Caco-2 (cell line): Measurements from ENCODE around the gene FSIP2. TPM values are rescaled to one million over a fixed set of nuclear protein-coding genes. Genes with fewer than 3 reads are reported as not detected.

ENCODE experiments used
- BruUV-seq: library from RNA; stranded (reverse); fragments of 400-500 nt; replicated peaks from 2 replicates; lab custom pipeline; 2021; lab: Mats Ljungman, UMichigan
- CTCF ChIA-PET: fragments of 300-600 bp; sonication (Branson Sonifier 250); formaldehyde crosslinking; loops from one replicate; lab custom pipeline; 2022; ENCODE audit warnings: antibody characterized with exemption; lab: Charles Lee
- POLR2A ChIA-PET: fragments of 300-600 bp; sonication (Branson Sonifier 250); formaldehyde crosslinking; loops from one replicate; lab custom pipeline; 2022; ENCODE audit warnings: antibody characterized with exemption; lab: Charles Lee
- DNase-seq, 2 experiments: peaks; one replicate each; pipeline versions ENCODE4 v3.0.0 to v3.0.0-alpha.2; 2020 to 2022
- H3K27me3 ChIP-seq: replicated peaks from 2 replicates; pipeline ENCODE4 v1.6.0; 2011; ENCODE audit warnings: low read length; ENCODE audit not compliant: control insufficient read depth, insufficient read depth
- H3K36me3 ChIP-seq: 2 replicates; pipeline ENCODE4 v1.5.1; 2011; ENCODE audit warnings: low read length; ENCODE audit not compliant: control insufficient read depth, insufficient read depth
- H3K4me1 ChIP-seq: fragments of 250-450 bp; sonication (Bioruptor Pico); 2 replicates; pipeline ENCODE4 v1.5.1; 2020; ENCODE audit warnings: mild to moderate bottlenecking
- H3K4me3 ChIP-seq: 2 replicates; pipeline ENCODE4 v1.5.1; 2011; ENCODE audit warnings: low read depth, mild to moderate bottlenecking, control low read depth, low read length
- H3K9me3 ChIP-seq: fragments of 250-450 bp; sonication (Bioruptor Pico); 2 replicates; pipeline ENCODE4 v1.5.1; 2020; ENCODE audit warnings: mild to moderate bottlenecking, moderate library complexity
- H3K27ac Mint-ChIP-seq: one replicate; pipeline ENCODE4 v1.8.0; 2022; ENCODE audit warnings: mixed read lengths; ENCODE audit not compliant: unreplicated experiment
- H3K27me3 Mint-ChIP-seq: one replicate; pipeline ENCODE4 v1.8.0; 2022; ENCODE audit warnings: mixed read lengths; ENCODE audit not compliant: insufficient read depth, unreplicated experiment
- H3K36me3 Mint-ChIP-seq: one replicate; pipeline ENCODE4 v1.8.0; 2022; ENCODE audit warnings: mild to moderate bottlenecking, mixed read lengths; ENCODE audit not compliant: insufficient read depth, unreplicated experiment
- H3K4me1 Mint-ChIP-seq: one replicate; pipeline ENCODE4 v1.8.0; 2022; ENCODE audit warnings: low read depth, mixed read lengths; ENCODE audit not compliant: unreplicated experiment
- H3K4me3 Mint-ChIP-seq: one replicate; pipeline ENCODE4 v1.8.0; 2022; ENCODE audit warnings: mild to moderate bottlenecking, moderate library complexity, mixed read lengths; ENCODE audit not compliant: unreplicated experiment
- H3K9me3 Mint-ChIP-seq: one replicate; pipeline ENCODE4 v1.8.0; 2022; ENCODE audit warnings: mixed read lengths; ENCODE audit not compliant: unreplicated experiment
- intact Hi-C: fragments of 100-400 bp; cut with micrococcal nuclease; formaldehyde crosslinking; loops from one replicate; pipeline ENCODE4 v1.10.0; 2022; ENCODE audit not compliant: unreplicated experiment
- total RNA-seq: library from RNA; stranded (reverse); gene quantifications from 2 replicates; pipeline ENCODE4 v1.2.3, GENCODE V29; 2022
- TF ChIP-seq, protein P1 (sequence below), 2 experiments: fragments of 200-600 bp in 1 of 2; IDR thresholded peaks; 1 replicate in 1 of 2; 2 replicates in 1 of 2; pipeline versions ENCODE4 v1.5.1 to v1.8.0; 2011 to 2022; ENCODE audit warnings: antibody characterized with exemption in 1 of 2, control low read depth in 1 of 2, inconsistent platforms in 1 of 2, low read depth in 1 of 2, low read length in 1 of 2, mild to moderate bottlenecking in 1 of 2, moderate library complexity in 1 of 2; ENCODE audit not compliant: insufficient read depth in 1 of 2, severe bottlenecking in 1 of 2, unreplicated experiment in 1 of 2

FSIP2 gene
- total RNA-seq, 1 experiment from 2014 or later: 0.09 TPM

DNA sequence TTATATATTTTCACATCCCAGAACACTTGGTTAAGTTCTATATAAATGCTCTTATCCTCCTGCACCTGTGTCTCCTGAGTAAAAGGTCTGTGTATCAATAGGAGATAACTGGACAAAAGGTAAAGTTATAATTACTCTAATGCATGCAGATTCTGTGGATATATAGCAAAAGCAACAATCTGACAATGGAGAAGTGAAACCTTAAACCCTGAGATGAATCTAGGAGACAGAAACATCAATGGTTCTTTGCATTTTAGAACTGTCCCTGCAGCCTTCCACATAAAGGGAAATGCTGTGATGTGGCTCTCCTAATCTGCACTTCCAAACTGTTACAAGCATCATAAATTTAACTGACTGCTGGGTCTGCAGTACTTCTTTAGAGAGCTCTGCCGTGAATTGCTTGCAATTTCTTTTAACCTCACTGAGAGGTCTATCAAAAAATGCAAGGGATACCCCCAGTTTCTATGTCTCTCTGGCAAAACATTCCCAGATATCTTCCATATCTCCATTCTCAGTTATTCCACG, 42.8 kb upstream of the FSIP2 start:
- CTCF ChIA-PET: no interaction called here
- H3K36me3 ChIP-seq: no peaks in the 10 kb centered on the region
- no peak for DNase-seq

DNA sequence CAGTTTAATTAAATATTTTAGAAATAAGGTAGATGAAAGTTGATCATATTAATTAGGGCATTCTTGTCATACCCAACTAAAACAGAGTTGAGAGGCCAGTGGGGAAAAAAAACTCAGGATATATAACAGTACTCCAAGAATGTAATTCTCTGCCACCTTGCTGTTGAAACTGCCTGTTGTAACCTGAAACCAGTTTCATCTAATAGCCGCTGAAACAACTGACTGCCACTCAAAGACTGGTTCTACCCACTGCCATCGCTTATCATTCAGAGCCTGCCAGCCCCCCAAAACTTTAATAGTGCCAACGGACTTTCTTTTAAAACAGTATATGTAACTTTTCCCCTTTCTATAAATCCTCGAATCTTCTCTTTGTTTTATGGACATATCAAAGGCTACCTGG, 37.7 kb upstream of the FSIP2 start:
- BruUV-seq: no TSS peak
- TF ChIP-seq, protein P1, sequence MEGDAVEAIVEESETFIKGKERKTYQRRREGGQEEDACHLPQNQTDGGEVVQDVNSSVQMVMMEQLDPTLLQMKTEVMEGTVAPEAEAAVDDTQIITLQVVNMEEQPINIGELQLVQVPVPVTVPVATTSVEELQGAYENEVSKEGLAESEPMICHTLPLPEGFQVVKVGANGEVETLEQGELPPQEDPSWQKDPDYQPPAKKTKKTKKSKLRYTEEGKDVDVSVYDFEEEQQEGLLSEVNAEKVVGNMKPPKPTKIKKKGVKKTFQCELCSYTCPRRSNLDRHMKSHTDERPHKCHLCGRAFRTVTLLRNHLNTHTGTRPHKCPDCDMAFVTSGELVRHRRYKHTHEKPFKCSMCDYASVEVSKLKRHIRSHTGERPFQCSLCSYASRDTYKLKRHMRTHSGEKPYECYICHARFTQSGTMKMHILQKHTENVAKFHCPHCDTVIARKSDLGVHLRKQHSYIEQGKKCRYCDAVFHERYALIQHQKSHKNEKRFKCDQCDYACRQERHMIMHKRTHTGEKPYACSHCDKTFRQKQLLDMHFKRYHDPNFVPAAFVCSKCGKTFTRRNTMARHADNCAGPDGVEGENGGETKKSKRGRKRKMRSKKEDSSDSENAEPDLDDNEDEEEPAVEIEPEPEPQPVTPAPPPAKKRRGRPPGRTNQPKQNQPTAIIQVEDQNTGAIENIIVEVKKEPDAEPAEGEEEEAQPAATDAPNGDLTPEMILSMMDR (IDR thresholded peaks at IDR 0.05; ENCODE audit: insufficient read depth in 1 of 2, low read depth in 1 of 2, low read length in 1 of 2, severe bottlenecking in 1 of 2, unreplicated experiment in 1 of 2): no peak
- CTCF ChIA-PET: no interaction called here
- no peaks in the 10 kb centered on the region for H3K9me3 ChIP-seq
- Mint-ChIP-seq H3K27me3 (no peaks in the 10 kb centered on the region), H3K4me1 (no peaks in the 10 kb centered on the region), H3K36me3 (no peaks in the 10 kb centered on the region), H3K9me3 (no peaks in the 10 kb centered on the region), H3K4me3 (no peak overlapping the region), H3K27ac (no peak overlapping the region)
- no peak overlapping the region for H3K4me3 ChIP-seq
- H3K27me3 ChIP-seq: no peaks in the 10 kb centered on the region
- POLR2A ChIA-PET: no interaction called here
- DNase-seq: no peak
- intact Hi-C loops: no loop called here
- no peaks in the 10 kb centered on the region for H3K4me1 ChIP-seq
- no peaks in the 10 kb centered on the region for H3K36me3 ChIP-seq

More for the DNA sequence above, 42.8 kb upstream of the FSIP2 start:
- Mint-ChIP-seq H3K27me3 (peaks cover 4% of the 10 kb centered on the region), H3K27ac (no peak overlapping the region), H3K4me3 (no peak overlapping the region), H3K36me3 (no peaks in the 10 kb centered on the region), H3K9me3 (no peaks in the 10 kb centered on the region), H3K4me1 (no peaks in the 10 kb centered on the region)
- BruUV-seq: no TSS peak
- TF ChIP-seq, protein P1 (IDR thresholded peaks at IDR 0.05; ENCODE audit: insufficient read depth in 1 of 2, low read depth in 1 of 2, low read length in 1 of 2, severe bottlenecking in 1 of 2, unreplicated experiment in 1 of 2): no peak
- POLR2A ChIA-PET: no interaction called here
- intact Hi-C loops: no loop called here
- no peak overlapping the region for H3K4me3 ChIP-seq
- H3K4me1 ChIP-seq: no peaks in the 10 kb centered on the region
- no peaks in the 10 kb centered on the region for H3K27me3 ChIP-seq
- no peaks in the 10 kb centered on the region for H3K9me3 ChIP-seq

DNA sequence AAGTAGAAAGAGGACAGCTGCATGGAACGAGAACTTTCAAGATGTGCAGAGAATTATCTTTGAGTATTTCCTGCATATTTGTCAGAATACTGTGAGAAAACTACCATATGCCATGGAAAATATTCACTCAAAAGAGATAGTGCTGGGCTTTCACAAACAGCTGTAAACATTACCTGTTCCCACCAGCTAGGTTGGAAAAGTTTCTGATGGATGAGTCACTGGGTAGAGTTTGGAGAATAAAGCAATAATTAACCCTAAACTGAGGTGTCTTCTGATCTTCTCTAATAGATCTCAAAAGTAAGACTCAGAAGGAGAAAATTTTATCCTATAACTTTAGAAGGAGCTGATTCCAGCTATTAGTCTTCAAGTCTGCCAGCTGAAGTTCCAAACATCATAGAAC, 3.9 kb upstream of the FSIP2 start:
- H3K4me1 Mint-ChIP-seq: no peaks in the 10 kb centered on the region
- H3K27me3 Mint-ChIP-seq: no peaks in the 10 kb centered on the region
- no peaks in the 10 kb centered on the region for H3K9me3 ChIP-seq
- BruUV-seq: no TSS peak
- H3K36me3 ChIP-seq: no peaks in the 10 kb centered on the region
- TF ChIP-seq, protein P1 (IDR thresholded peaks at IDR 0.05; ENCODE audit: insufficient read depth in 1 of 2, low read depth in 1 of 2, low read length in 1 of 2, severe bottlenecking in 1 of 2, unreplicated experiment in 1 of 2): no peak
- ChIA-PET POLR2A (no interaction called here), CTCF (no interaction called here)
- H3K36me3 Mint-ChIP-seq: no peaks in the 10 kb centered on the region
- no peaks in the 10 kb centered on the region for H3K4me1 ChIP-seq
- no peaks in the 10 kb centered on the region for H3K27me3 ChIP-seq
- no peak for DNase-seq
- H3K9me3 Mint-ChIP-seq: no peaks in the 10 kb centered on the region
- H3K4me3 ChIP-seq: no peak overlapping the region
- H3K27ac Mint-ChIP-seq: no peak overlapping the region
- H3K4me3 Mint-ChIP-seq: no peak overlapping the region
- intact Hi-C loops: no loop called here
